Heart left ventricle (tissue), 13 donors: ENCODE data around the gene FMNL1.

ENCODE experiments used
- POLR2A ChIP-seq, 2 donors: fragments of 450-650 bp; IDR thresholded peaks; one replicate each; pipeline ENCODE4 v1.6.1; 2017; ENCODE audit warnings: antibody characterized with exemption in 2 of 2, mild to moderate bottlenecking in 2 of 2, moderate library complexity in 2 of 2
- TF ChIP-seq, protein P1 (sequence below), 12 donors: fragments of 200-600 bp; sonication (generic) in 4 of 12; IDR thresholded peaks; one replicate each; pipeline versions ENCODE4 v1.5.0 to v1.8.0; 2018 to 2022; ENCODE audit warnings: antibody characterized with exemption in 12 of 12, mild to moderate bottlenecking in 5 of 12
- donor health status: ischemic (EF 13 %, LVEDD 7.1; RV severe dilation, severe dysfunction).
- donor health status: DM: no; HTN: yes; CAD: no.
- donor health status: DM: no; HTN: no; CAD: no.
- donor health status: ischemic (EF 25% LVEDD 6.9; RV normal size, moderate dysfunction).
- donor health status: ischemic (EF 25% LVEDD 5.7; RV mildly dilated, moderate dysfunction).
- donor health status: ischemic (EF 35%, LVEDD 5.7; RV mildly dilated, moderate dysfunction).
- donor health status: nonischemic (EF 11% LVEDD 7.7; RV severe dilation, severe dysfunction).
- donor health status: DM: yes; HTN: yes; CAD: no.
- donor health status: PGD.
- donor health status: ischemic (EF 29% LVEDD 5.4; RV normal size, mild dysfunction).
- donor health status: nonischemic (EF 23%, LVEDD 6.1; RV moderate dilation, normal function).

GRCh38 chr17:45276031-45276430 lies 54.3 kb downstream of the FMNL1 start:
- TF ChIP-seq, protein P1, sequence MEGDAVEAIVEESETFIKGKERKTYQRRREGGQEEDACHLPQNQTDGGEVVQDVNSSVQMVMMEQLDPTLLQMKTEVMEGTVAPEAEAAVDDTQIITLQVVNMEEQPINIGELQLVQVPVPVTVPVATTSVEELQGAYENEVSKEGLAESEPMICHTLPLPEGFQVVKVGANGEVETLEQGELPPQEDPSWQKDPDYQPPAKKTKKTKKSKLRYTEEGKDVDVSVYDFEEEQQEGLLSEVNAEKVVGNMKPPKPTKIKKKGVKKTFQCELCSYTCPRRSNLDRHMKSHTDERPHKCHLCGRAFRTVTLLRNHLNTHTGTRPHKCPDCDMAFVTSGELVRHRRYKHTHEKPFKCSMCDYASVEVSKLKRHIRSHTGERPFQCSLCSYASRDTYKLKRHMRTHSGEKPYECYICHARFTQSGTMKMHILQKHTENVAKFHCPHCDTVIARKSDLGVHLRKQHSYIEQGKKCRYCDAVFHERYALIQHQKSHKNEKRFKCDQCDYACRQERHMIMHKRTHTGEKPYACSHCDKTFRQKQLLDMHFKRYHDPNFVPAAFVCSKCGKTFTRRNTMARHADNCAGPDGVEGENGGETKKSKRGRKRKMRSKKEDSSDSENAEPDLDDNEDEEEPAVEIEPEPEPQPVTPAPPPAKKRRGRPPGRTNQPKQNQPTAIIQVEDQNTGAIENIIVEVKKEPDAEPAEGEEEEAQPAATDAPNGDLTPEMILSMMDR (IDR thresholded peaks at IDR 0.05) = no peak
- no peak for TF ChIP-seq POLR2A (IDR thresholded peaks at IDR 0.05)
